IMR-90 (cell line): Measurements from ENCODE around the gene ESYT1. TPM values are rescaled to one million over a fixed set of nuclear protein-coding genes. Genes with fewer than 3 reads are reported as not detected.

ENCODE experiments used
- ATAC-seq: fragments of 200-7000 bp; cut with Tn5 transposase; 2 replicates; pipeline ENCODE4 v1.9.1; 2020; ENCODE audit warnings: low read depth, mild to moderate bottlenecking, moderate library complexity
- BruUV-seq: library from RNA; stranded (reverse); fragments of 400-500 nt; replicated peaks from 2 replicates; lab custom pipeline; 2021; lab: Mats Ljungman, UMichigan
- CTCF ChIA-PET: fragments of 300-600 bp; formaldehyde crosslinking; extraction: SDS; loops from one replicate; lab custom pipeline; 2021; ENCODE audit warnings: antibody characterized with exemption; lab: Yijun Ruan, JAX
- POLR2A ChIA-PET: fragments of 300-600 bp; sonication (Branson Sonifier 250); formaldehyde crosslinking; loops from one replicate; lab custom pipeline; 2022; ENCODE audit warnings: antibody characterized with exemption; ENCODE audit not compliant: unreplicated experiment; lab: Charles Lee
- DNase-seq: peaks from one replicate; pipeline ENCODE4 v3.0.0; 2013
- H2AFZ ChIP-seq: replicated peaks from 2 replicates; pipeline ENCODE3; 2013; ENCODE audit warnings: low read length, mild to moderate bottlenecking; ENCODE audit not compliant: poor library complexity
- H2AK5ac ChIP-seq: 2 replicates; pipeline ENCODE4 v1.6.1; 2013; ENCODE audit warnings: low read depth, low read length, inconsistent platforms
- H2AK9ac ChIP-seq: replicated peaks from 2 replicates; pipeline ENCODE3; 2013; ENCODE audit warnings: mild to moderate bottlenecking, low read depth, low read length, moderate library complexity; ENCODE audit not compliant: poor library complexity
- H2BK120ac ChIP-seq: 2 replicates; pipeline ENCODE4 v1.6.1; 2013; ENCODE audit warnings: low read depth, low read length, inconsistent platforms
- H2BK15ac ChIP-seq: 3 replicates; pipeline ENCODE4 v1.6.1; 2013; ENCODE audit warnings: low read depth, low read length, inconsistent platforms
- H2BK20ac ChIP-seq: 2 replicates; pipeline ENCODE4 v1.6.1; 2013; ENCODE audit warnings: low read depth, mild to moderate bottlenecking, inconsistent platforms, low read length, moderate library complexity
- H2BK5ac ChIP-seq: 2 replicates; pipeline ENCODE4 v1.6.1; 2013; ENCODE audit warnings: mild to moderate bottlenecking, low read depth, low read length, inconsistent platforms; ENCODE audit not compliant: poor library complexity, severe bottlenecking
- H3K14ac ChIP-seq: replicated peaks from 2 replicates; pipeline ENCODE4 v1.6.1; 2013; ENCODE audit warnings: low read depth, low read length, inconsistent platforms
- H3K18ac ChIP-seq: 2 replicates; pipeline ENCODE4 v1.6.1; 2013; ENCODE audit warnings: low read depth, low read length, control low read depth
- H3K23ac ChIP-seq: 2 replicates; pipeline ENCODE4 v1.6.1; 2013; ENCODE audit warnings: low read depth, low read length, inconsistent platforms
- H3K27ac ChIP-seq: 2 replicates; pipeline ENCODE4 v1.5.1; 2013; ENCODE audit warnings: mild to moderate bottlenecking, control low read depth, low read length; ENCODE audit not compliant: insufficient read depth
- H3K27me3 ChIP-seq: 2 replicates; pipeline ENCODE4 v1.6.1; 2013; ENCODE audit warnings: low read length; ENCODE audit not compliant: control insufficient read depth, insufficient read depth
- H3K36me3 ChIP-seq: 2 replicates; pipeline ENCODE4 v1.6.1; 2013; ENCODE audit warnings: low read length, mixed read lengths; ENCODE audit not compliant: control insufficient read depth, insufficient read depth
- H3K4ac ChIP-seq: 2 replicates; pipeline ENCODE4 v1.6.1; 2013; ENCODE audit warnings: low read depth, low read length, inconsistent platforms
- H3K4me1 ChIP-seq: 2 replicates; pipeline ENCODE4 v1.6.1; 2013; ENCODE audit warnings: low read length, mixed read lengths; ENCODE audit not compliant: control insufficient read depth, insufficient read depth
- H3K4me2 ChIP-seq: 2 replicates; pipeline ENCODE4 v1.6.1; 2013; ENCODE audit warnings: low read depth, mild to moderate bottlenecking, control low read depth, low read length, moderate library complexity
- H3K4me3 ChIP-seq: 2 replicates; pipeline ENCODE4 v1.5.1; 2013; ENCODE audit warnings: low read depth, mild to moderate bottlenecking, control low read depth, low read length, moderate library complexity; ENCODE audit not compliant: insufficient read depth
- H3K56ac ChIP-seq: 2 replicates; pipeline ENCODE4 v1.6.1; 2013; ENCODE audit warnings: low read length, inconsistent platforms; ENCODE audit not compliant: insufficient read depth; ENCODE audit errors: extremely low read depth
- H3K79me1 ChIP-seq, 2 experiments: 2 replicates each; pipeline ENCODE4 v1.6.1; 2013; ENCODE audit warnings: low read length in 2 of 2, inconsistent platforms in 1 of 2, low read depth in 1 of 2
- H3K9ac ChIP-seq: 2 replicates; pipeline ENCODE4 v1.6.1; 2013; ENCODE audit warnings: low read depth, low read length, control low read depth
- H3K9me1 ChIP-seq: 2 replicates; pipeline ENCODE4 v1.6.1; 2013; ENCODE audit warnings: low read length, inconsistent platforms; ENCODE audit not compliant: insufficient read depth
- H3K9me3 ChIP-seq: 2 replicates; pipeline ENCODE4 v1.6.1; 2013; ENCODE audit warnings: low read length; ENCODE audit not compliant: control insufficient read depth, insufficient read depth
- H4K20me1 ChIP-seq: 2 replicates; pipeline ENCODE4 v1.6.1; 2013; ENCODE audit warnings: low read length, inconsistent platforms; ENCODE audit not compliant: insufficient read depth
- H4K5ac ChIP-seq: 2 replicates; pipeline ENCODE4 v1.6.1; 2013; ENCODE audit warnings: mild to moderate bottlenecking, low read depth, low read length, control low read depth
- H4K8ac ChIP-seq, 2 experiments: 2 replicates each; pipeline ENCODE4 v1.6.1; 2013; ENCODE audit warnings: low read depth in 2 of 2, low read length in 2 of 2, control low read depth in 1 of 2, inconsistent platforms in 1 of 2
- H4K91ac ChIP-seq: 2 replicates; pipeline ENCODE4 v1.6.1; 2013; ENCODE audit warnings: low read depth, low read length, inconsistent platforms; ENCODE audit not compliant: insufficient read depth
- CHD1 ChIP-seq: IDR thresholded peaks from 2 replicates; pipeline ENCODE4 v1.6.1; 2012; ENCODE audit warnings: low read depth, low read length, improper control_type of control experiment
- NFE2L2 ChIP-seq: fragments of 150-350 bp; IDR thresholded peaks from 2 replicates; pipeline ENCODE4 v1.6.1; 2016; ENCODE audit warnings: low read depth, mild to moderate bottlenecking, low read length
- RFX5 ChIP-seq: IDR thresholded peaks from 2 replicates; pipeline ENCODE4 v1.8.0; 2012; ENCODE audit warnings: low read depth, mild to moderate bottlenecking, low read length, moderate library complexity
- WGBS, 2 experiments: methylation state at CpG; one replicate each; pipeline versions ENCODE4 v1.1.5 to v1.1.7; 2013; ENCODE audit warnings: missing lambda C conversion rate in 2 of 2; ENCODE audit not compliant: insufficient read length in 1 of 2; ENCODE audit errors: extremely low coverage in 2 of 2; 5-methylcytosine and 5-hydroxymethylcytosine counted together
- dilution Hi-C: fragments of 300-500 bp; cut with HindIII; formaldehyde crosslinking; loops from one replicate; pipeline ENCODE4 v1.14.3; 2018; ENCODE audit warnings: low sequenced_read_pairs; ENCODE audit not compliant: unreplicated experiment
- in situ Hi-C: fragments of 300-500 bp; cut with MboI; formaldehyde crosslinking; loops from 3 replicates; pipeline ENCODE4 v1.14.3; 2019; ENCODE audit warnings: low sequenced_read_pairs, inconsistent platforms, mixed read lengths
- intact Hi-C: fragments of 100-400 bp; cut with micrococcal nuclease; formaldehyde crosslinking; loops from 2 replicates; pipeline ENCODE4 v1.10.0; 2022
- polyA plus RNA-seq, 3 experiments: library from polyadenylated mRNA; depleted of rRNA; stranded (reverse); fragments of >200 nt; gene quantifications; 2 replicates each; pipeline ENCODE4 v1.2.3, GENCODE V29; 2012; ENCODE audit warnings: low replicate concordance in 1 of 3
- total RNA-seq: library from RNA; depleted of rRNA; stranded (reverse); fragments of >200 nt; gene quantifications from 2 replicates; pipeline ENCODE4 v1.2.3, GENCODE V29; 2012

Gene ESYT1
- total and polyA plus RNA-seq, 2 of the 4 experiments (the other 2 are of a cell fraction), result 150 to 153 TPM

GRCh38 chr12:56160894-56161689, 33.0 kb downstream of the ESYT1 start (continued):
- no peak for TF ChIP-seq RFX5
- TF ChIP-seq NFE2L2, result no peak

DNA sequence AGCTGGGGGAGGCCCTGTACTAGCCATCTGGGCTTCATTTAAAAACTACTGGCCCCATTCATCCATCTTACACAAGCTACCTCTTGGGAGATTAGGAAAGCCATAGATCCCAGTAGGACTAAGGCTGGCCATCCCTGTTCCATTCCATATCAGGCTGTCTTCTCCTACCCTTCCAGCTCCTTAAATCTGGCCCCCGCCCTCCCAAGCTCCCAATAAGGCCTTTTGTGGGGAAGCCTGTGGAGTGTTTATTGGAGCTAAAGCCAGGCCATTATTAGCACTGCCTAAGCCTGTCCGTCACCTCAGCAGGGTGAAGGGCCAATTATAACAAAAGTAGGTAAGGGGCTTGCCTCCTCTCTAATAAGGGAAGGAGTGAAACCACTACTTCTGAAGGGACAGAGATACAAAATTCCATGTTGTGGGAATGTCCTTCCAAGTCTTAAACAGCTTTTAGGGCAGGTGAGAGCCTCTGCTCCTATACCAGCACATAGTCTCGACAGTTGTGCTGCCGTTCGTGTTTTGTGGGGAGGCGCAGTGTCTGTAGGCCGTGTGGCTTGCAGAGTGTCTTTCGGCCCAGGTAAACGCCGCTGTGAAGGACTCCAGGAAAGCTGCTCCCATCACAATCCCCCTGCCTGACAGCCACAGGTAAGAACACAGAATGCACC, 33.8 kb downstream of the ESYT1 start:
- H2BK5ac ChIP-seq, result no peak overlapping the region
- H4K8ac ChIP-seq, result 0 out of 4 replicates have a peak overlapping the region, but pooled peaks of 1 of the 2 experiments have one; percentile 1
- no peak overlapping the region for H2BK15ac ChIP-seq
- H2AK9ac ChIP-seq, result peak overlapping the region; percentile 29
- intact Hi-C loops, result no loop called here
- H4K5ac ChIP-seq, result no peak overlapping the region
- POLR2A ChIA-PET, result interaction anchor here (0.5 to 1.7 kb wide), 2 partner anchors 15 to 42 kb away, joined by 6 to 7 read pairs; no protein-coding TSS in a partner anchor
- no TSS peak for BruUV-seq
- TF ChIP-seq NFE2L2 (no peak), CHD1 (no peak)
- H3K9me1 ChIP-seq, result no peaks in the 10 kb centered on the region
- H3K4me2 ChIP-seq, result no peak overlapping the region
- peak overlapping the region; percentile 100; the same call in 1 of the 2 replicates for H3K9ac ChIP-seq
- H3K9me3 ChIP-seq, result no peaks in the 10 kb centered on the region
- DNase-seq (no peak), ATAC-seq (no peak)
- no peak overlapping the region for H3K4ac ChIP-seq
- in situ Hi-C loops, result no loop called here
- no peak overlapping the region for H3K18ac ChIP-seq
- peak overlapping the region; percentile 99; the same call in 1 of the 2 replicates for H3K23ac ChIP-seq
- H2AK5ac ChIP-seq, result no peak overlapping the region
- no peak overlapping the region for H4K91ac ChIP-seq
- H3K4me3 ChIP-seq, result no peak overlapping the region
- no peak overlapping the region for H2BK120ac ChIP-seq
- peaks cover 69% of the 10 kb centered on the region for H4K20me1 ChIP-seq
- no peaks in the 10 kb centered on the region for H3K27me3 ChIP-seq
- CTCF ChIA-PET, result interaction anchor here (0.5 to 2.0 kb wide), 3 partner anchors 23 to 480 kb away, joined by 3 to 8 read pairs (median 4); partner anchors contain the start of gene SMARCC2
- no peak overlapping the region for H3K56ac ChIP-seq
- H3K4me1 ChIP-seq, result peaks cover 15% of the 10 kb centered on the region
- peaks cover 14 to 47% of the 10 kb centered on the region in 2 experiments for H3K79me1 ChIP-seq
- no peak overlapping the region for H3K27ac ChIP-seq
- H2AFZ ChIP-seq, result no peak overlapping the region
- H3K14ac ChIP-seq, result no peak overlapping the region
- H2BK20ac ChIP-seq, result no peak overlapping the region
- no CpG with 5 or more reads among the region's 10 CpGs for WGBS, 2 experiments
- dilution Hi-C loops, result no loop called here
- H3K36me3 ChIP-seq, result peaks cover 68% of the 10 kb centered on the region
